ENCODE measurements around the gene WNT9A.
A peak's percentile ranks its signal among the peaks of the same experiment; 100 is the strongest.

Gene WNT9A

DNA sequence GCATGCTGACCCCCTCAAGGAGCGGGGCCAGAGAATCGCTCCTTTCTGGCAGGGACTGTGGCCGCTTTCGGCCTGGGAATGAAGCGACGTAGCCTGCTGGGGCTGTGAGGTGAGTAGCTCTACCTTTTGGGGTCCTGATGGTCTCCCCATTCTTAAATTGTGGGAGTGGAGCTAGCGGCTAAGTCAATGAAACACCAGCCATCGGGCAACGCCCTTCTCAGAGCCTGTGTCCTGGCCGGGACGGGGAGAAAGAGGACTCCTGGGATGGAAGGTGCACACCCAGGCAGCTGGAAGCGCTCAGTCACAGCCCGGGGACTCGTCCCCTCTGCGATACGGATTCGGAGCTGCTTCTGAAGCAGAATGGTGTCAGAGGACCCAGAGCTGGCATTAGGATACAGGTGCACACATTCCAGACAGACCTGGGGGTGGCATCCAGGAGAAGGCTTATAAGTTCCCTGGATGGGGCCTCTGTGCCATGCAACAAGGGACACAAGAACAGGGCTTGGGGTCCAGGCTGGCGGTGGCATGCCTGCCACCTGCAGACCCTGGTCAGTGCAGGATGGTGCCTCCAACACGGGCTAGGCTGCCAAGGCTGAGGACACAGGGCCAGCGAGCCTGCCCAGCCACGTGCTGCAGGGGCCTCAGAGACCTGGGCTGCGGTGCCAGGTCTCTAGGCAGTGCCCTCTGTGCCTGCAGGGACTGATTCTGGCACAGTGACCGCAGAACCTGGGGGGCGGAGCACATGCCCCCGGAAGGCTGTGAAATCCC is 945 bp upstream of the WNT9A start:
- Mint-ChIP-seq H3K27me3 (peaks cover 21% of the 10 kb centered on the region), H3K36me3 (no peaks in the 10 kb centered on the region), H3K4me1 (peaks cover 7% of the 10 kb centered on the region), H3K4me3 (no peak overlapping the region), H3K27ac (no peak overlapping the region), H3K9me3 (no peaks in the 10 kb centered on the region)
- ATAC-seq (ENCODE audit: low read depth) (no peak), DNase-seq (ENCODE audit: low spot score in 2 of 2) (no peak)

- Mint-ChIP-seq H3K36me3 (no peaks in the 10 kb centered on the region), H3K9me3 (no peaks in the 10 kb centered on the region), H3K27ac (no peak overlapping the region), H3K27me3 (peaks cover 18% of the 10 kb centered on the region), H3K4me3 (peak overlapping the region; percentile 46), H3K4me1 (peaks cover 3% of the 10 kb centered on the region)
- no peak for ATAC-seq (ENCODE audit: low read depth)
- DNase-seq (ENCODE audit: low spot score in 2 of 2) = no peak
These were observed 401 bp downstream of the WNT9A start for GRCh38 chr1:227947386-227947675.

GRCh38 chr1:227946624-227947385 is 927 bp downstream of the WNT9A start:
- ATAC-seq (ENCODE audit: low read depth) = peak; percentile 79
- no peak overlapping the region for H3K27ac Mint-ChIP-seq

DNA sequence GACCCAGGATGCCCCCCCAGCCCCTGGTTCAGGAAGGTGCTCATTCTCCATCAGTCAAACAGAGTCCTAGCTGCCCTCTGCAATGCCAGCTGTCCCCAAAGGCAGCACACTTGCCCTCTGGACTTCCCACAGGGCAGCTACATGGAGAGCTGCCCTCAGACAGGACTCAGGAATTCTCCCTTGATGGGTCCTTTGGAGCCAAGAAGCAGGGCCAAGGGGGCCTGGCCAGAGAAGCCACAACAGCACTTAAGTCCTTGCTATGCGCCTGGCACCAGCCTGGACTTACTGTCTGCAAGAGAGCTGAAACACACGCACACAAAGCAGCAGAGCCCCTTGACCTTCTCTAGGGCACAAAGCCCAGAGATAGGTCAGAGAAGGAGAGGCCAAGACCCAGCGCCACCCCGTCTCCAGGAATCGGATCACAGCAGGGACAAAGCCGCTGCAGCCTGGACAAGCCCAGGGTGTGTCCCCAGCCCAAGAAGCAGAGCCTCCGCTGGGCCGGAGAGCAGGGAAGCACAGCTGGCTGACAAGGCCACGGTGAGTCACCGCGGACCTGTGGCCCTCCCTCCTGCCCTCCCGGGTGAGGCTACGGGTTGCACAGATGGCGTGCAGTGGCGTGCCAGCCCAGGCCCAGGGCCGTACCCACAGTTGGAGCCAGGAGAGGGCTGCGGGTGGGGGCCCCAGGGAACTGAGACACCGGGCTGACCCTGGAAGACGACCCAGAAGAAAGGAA is 1.7 kb downstream of the WNT9A start:
- H3K27ac Mint-ChIP-seq = no peak overlapping the region
- peak overlapping the region; percentile 77 for H3K4me3 Mint-ChIP-seq
- no peaks in the 10 kb centered on the region for H3K36me3 Mint-ChIP-seq
- H3K9me3 Mint-ChIP-seq = no peaks in the 10 kb centered on the region
- DNase-seq (ENCODE audit: low spot score in 2 of 2) (no peak), ATAC-seq (ENCODE audit: low read depth) (peak; percentile 39)
- H3K4me1 Mint-ChIP-seq = peaks cover 3% of the 10 kb centered on the region
- H3K27me3 Mint-ChIP-seq = peaks cover 16% of the 10 kb centered on the region

More at GRCh38 chr1:227946624-227947385, 927 bp downstream of the WNT9A start:
- peaks cover 3% of the 10 kb centered on the region for H3K4me1 Mint-ChIP-seq
- peak; percentile 31 to 38 for DNase-seq (ENCODE audit: low spot score in 2 of 2)
- H3K9me3 Mint-ChIP-seq = no peaks in the 10 kb centered on the region
- no peaks in the 10 kb centered on the region for H3K36me3 Mint-ChIP-seq
- H3K4me3 Mint-ChIP-seq = peak overlapping the region; percentile 77
- peaks cover 18% of the 10 kb centered on the region for H3K27me3 Mint-ChIP-seq

GRCh38 chr1:227944931-227945890 is 2.5 kb downstream of the WNT9A start:
- Mint-ChIP-seq H3K4me3 (no peak overlapping the region), H3K4me1 (peaks cover 3% of the 10 kb centered on the region), H3K27ac (no peak overlapping the region), H3K36me3 (no peaks in the 10 kb centered on the region), H3K27me3 (peaks cover 14% of the 10 kb centered on the region), H3K9me3 (no peaks in the 10 kb centered on the region)
- DNase-seq (ENCODE audit: low spot score in 2 of 2) (no peak), ATAC-seq (ENCODE audit: low read depth) (no peak)

DNA sequence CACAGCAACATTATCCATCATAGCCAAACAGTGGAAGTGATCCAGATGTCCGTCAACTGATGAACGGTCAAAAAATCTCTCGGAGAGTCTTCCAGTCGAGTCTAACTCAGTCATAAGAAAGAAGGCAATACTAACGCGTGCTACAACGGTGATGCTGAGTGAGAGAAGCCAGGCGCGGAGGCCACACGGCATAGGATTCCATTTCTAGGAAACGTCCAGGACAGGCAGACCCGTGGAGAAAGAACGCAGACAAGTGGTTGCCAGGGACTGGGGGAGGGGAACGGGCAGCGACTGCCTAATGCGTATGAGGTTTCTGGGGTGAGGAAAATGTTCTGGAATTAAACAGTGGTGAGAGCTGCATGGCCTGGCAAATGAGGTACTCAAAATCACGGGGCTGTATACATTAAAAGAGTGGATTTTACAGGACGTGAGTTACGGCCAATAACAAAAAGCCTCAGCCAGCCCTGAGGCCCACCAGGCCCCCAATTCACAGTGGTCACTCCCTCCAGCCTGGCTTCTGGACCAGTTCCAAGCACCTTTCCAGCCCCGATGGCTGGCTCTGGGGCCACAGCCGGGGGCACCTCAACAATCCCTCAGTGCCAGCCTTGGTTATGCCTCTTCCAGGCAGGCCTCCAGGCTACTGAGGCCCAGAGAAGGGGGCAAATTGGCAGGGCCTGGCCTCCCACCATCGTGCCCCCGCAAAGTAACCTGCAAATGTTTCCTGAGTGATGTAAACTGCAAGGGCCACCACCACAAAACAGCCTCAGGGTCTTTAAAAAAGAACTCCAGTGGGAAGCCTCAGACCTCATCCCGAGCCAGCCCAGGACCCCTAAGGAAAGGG is 3.4 kb downstream of the WNT9A start:
- DNase-seq (ENCODE audit: low spot score in 2 of 2) = no peak
- Mint-ChIP-seq H3K27me3 (peaks cover 13% of the 10 kb centered on the region), H3K36me3 (no peaks in the 10 kb centered on the region), H3K4me3 (no peak overlapping the region), H3K4me1 (peaks cover 3% of the 10 kb centered on the region), H3K27ac (no peak overlapping the region), H3K9me3 (no peaks in the 10 kb centered on the region)
- no peak for ATAC-seq (ENCODE audit: low read depth)

- H3K4me3 Mint-ChIP-seq = no peak overlapping the region
These were observed 4.2 kb downstream of the WNT9A start for GRCh38 chr1:227943381-227944089.

DNA sequence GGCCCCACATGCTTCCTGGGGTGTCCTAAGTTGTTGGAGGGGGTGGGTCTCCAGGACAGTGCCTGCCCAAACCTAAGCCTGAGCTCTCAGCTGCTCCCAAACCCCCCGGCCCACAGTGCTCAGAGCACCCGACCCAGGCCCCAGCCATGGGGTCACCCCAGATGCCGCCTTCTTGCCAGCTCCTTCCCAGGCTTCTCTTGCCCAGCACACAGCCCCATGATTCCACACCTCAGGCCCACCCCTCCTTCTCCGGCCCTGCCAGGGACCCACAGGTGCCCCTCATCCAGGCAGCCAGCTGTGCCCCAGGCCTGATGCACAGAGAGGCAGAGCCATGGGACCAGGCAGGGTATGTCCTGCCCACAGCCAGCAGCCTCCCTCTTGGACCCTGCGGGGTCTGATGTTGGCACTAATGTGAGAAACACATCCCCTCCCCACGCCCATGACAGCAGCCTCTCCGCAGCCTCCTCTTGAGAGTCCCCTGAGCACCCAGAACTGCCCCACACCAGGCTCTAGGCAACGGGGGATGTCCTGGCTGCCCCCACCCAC is 4.9 kb downstream of the WNT9A start:
- peaks cover 19% of the 10 kb centered on the region for H3K27me3 Mint-ChIP-seq
- no peak overlapping the region for H3K27ac Mint-ChIP-seq
- H3K9me3 Mint-ChIP-seq = no peaks in the 10 kb centered on the region
- no peak overlapping the region for H3K4me3 Mint-ChIP-seq
- ATAC-seq (ENCODE audit: low read depth) = no peak
- H3K4me1 Mint-ChIP-seq = peaks cover 3% of the 10 kb centered on the region
- H3K36me3 Mint-ChIP-seq = no peaks in the 10 kb centered on the region
- DNase-seq (ENCODE audit: low spot score in 2 of 2) = no peak

More at GRCh38 chr1:227943381-227944089, 4.2 kb downstream of the WNT9A start:
- DNase-seq (ENCODE audit: low spot score in 2 of 2) (no peak), ATAC-seq (ENCODE audit: low read depth) (no peak)
- Mint-ChIP-seq H3K27ac (no peak overlapping the region), H3K36me3 (no peaks in the 10 kb centered on the region), H3K27me3 (peaks cover 13% of the 10 kb centered on the region), H3K4me1 (peaks cover 3% of the 10 kb centered on the region), H3K9me3 (no peaks in the 10 kb centered on the region)

DNA sequence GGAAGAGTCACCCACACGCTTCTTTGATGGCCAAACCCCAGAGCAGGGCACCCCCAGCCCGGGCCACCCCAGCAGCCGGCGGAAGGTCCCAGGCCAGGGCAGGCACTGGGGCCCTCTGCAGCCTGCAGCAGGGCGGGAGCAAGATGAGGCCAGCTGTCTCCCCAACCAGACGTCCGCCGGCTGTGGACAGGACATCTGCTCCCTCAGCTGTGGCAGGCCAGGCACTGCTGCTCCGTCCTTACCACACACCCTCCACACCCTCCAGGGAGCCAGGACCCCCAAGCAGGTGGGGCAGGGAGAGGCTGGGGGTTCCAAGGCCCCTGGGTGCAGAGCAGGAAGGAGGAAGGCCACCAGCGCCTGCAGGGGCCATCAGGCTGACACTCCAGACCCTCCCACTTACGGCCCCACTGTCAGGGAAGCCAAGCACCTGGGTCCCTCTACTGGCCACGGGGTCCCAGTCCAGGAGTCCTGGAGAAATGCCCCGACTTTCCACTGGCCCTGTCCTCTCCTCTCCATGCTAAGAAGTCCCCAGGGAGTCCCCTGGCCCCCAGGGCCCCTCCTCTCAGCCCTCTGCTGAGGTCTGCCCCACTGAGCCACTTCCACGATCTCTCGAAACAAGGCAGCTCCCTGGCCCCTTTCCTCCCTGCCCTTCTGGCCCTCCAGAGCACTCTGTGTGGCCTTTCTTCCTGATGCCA is 5.6 kb downstream of the WNT9A start:
- Mint-ChIP-seq H3K27ac (no peak overlapping the region), H3K27me3 (peaks cover 18% of the 10 kb centered on the region), H3K4me3 (no peak overlapping the region), H3K9me3 (no peaks in the 10 kb centered on the region), H3K36me3 (no peaks in the 10 kb centered on the region), H3K4me1 (peaks cover 3% of the 10 kb centered on the region)
- DNase-seq (ENCODE audit: low spot score in 2 of 2) (no peak), ATAC-seq (ENCODE audit: low read depth) (no peak)

GRCh38 chr1:227941509-227942020 is 6.2 kb downstream of the WNT9A start:
- H3K27me3 Mint-ChIP-seq = peaks cover 22% of the 10 kb centered on the region
- peaks cover 3% of the 10 kb centered on the region for H3K4me1 Mint-ChIP-seq
- H3K36me3 Mint-ChIP-seq = no peaks in the 10 kb centered on the region
- no peak overlapping the region for H3K4me3 Mint-ChIP-seq
- no peak overlapping the region for H3K27ac Mint-ChIP-seq
- ATAC-seq (ENCODE audit: low read depth) = no peak
- no peak for DNase-seq (ENCODE audit: low spot score in 2 of 2)
- H3K9me3 Mint-ChIP-seq = no peaks in the 10 kb centered on the region

DNA sequence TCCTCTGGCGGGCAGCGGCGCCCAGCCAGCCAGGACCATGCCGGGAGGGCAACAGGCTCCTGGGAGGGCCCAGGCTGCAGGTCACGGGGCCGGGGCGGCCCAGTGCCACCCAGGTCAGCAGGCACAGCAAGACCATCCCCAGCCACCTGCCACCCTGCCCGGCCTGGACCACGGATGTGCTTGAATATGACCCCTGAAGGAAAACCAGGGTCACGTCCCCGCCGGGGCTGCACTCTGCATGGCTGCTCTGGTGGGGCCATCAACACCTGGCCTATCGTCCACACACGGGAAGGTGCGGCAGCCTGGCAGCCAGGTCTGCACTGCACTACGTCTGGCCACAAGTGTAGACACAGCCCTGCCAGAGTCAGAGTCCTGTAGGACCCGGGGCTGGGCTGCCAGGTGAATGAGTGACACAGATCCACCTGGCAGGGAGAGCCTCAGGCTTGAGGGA is 6.9 kb downstream of the WNT9A start:
- Mint-ChIP-seq H3K27me3 (peaks cover 20% of the 10 kb centered on the region), H3K4me1 (no peaks in the 10 kb centered on the region), H3K27ac (no peak overlapping the region), H3K9me3 (no peaks in the 10 kb centered on the region), H3K4me3 (no peak overlapping the region), H3K36me3 (no peaks in the 10 kb centered on the region)
- no peak for ATAC-seq (ENCODE audit: low read depth)
- no peak for DNase-seq (ENCODE audit: low spot score in 2 of 2)
